Choroid plexus epithelial cell (primary cell): ENCODE measurements around the gene PGD.
"Not testable (repeated sequence)": the region's sequence is repeated elsewhere in the genome, so short reads cannot be mapped to it uniquely, and the experiment has no call there.

ENCODE experiments used
- DNase-seq: peaks from one replicate; pipeline ENCODE4 v3.0.0-alpha.2; 2010; ENCODE audit warnings: low read depth
- H3K4me3 ChIP-seq: 2 replicates; pipeline ENCODE4 v1.5.1; 2011; ENCODE audit warnings: low read depth, mild to moderate bottlenecking, control low read depth, low read length, moderate library complexity
- TF ChIP-seq, protein P1 (sequence below): conservative IDR thresholded peaks from 2 replicates; pipeline ENCODE4 v1.5.1; 2011; ENCODE audit warnings: low read depth, mild to moderate bottlenecking, control low read depth, inconsistent platforms, low read length, moderate library complexity

Gene PGD

DNA sequence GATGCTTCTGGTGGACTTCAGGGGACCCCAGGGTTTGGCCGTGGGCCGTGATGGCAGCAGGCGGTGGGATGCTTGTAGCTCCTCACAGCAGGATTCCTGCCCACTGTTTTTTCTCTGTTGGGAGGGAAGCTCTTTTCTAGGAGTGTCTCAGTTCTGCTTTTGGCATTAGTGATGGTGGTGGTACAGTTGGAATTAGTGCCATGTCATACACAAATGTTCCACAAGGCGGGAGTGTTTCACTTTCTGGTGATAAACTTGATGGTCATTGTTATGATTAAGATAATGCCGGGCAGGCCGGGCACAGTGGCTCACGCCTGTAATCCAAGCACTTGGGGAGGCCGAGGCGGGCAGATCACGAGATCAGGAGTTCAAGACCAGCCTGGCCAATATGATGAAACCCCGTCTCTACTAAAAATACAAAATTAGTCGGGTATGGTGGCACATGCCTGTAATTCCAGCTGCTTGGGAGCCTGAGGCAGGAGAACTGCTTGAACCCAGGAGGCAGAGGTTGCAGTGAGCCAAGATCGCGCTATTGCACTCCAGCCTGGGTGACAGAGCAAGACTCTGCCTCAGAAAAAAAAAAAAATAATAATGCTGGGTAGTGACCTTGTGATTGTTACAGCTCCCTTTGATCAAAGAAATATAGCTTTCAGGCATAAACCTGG lies 21.4 kb upstream of the PGD start:
- not testable (repeated sequence) for H3K4me3 ChIP-seq
- DNase-seq, result peak; percentile 97
- TF ChIP-seq, protein P1, sequence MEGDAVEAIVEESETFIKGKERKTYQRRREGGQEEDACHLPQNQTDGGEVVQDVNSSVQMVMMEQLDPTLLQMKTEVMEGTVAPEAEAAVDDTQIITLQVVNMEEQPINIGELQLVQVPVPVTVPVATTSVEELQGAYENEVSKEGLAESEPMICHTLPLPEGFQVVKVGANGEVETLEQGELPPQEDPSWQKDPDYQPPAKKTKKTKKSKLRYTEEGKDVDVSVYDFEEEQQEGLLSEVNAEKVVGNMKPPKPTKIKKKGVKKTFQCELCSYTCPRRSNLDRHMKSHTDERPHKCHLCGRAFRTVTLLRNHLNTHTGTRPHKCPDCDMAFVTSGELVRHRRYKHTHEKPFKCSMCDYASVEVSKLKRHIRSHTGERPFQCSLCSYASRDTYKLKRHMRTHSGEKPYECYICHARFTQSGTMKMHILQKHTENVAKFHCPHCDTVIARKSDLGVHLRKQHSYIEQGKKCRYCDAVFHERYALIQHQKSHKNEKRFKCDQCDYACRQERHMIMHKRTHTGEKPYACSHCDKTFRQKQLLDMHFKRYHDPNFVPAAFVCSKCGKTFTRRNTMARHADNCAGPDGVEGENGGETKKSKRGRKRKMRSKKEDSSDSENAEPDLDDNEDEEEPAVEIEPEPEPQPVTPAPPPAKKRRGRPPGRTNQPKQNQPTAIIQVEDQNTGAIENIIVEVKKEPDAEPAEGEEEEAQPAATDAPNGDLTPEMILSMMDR, result peak; percentile 77

DNA sequence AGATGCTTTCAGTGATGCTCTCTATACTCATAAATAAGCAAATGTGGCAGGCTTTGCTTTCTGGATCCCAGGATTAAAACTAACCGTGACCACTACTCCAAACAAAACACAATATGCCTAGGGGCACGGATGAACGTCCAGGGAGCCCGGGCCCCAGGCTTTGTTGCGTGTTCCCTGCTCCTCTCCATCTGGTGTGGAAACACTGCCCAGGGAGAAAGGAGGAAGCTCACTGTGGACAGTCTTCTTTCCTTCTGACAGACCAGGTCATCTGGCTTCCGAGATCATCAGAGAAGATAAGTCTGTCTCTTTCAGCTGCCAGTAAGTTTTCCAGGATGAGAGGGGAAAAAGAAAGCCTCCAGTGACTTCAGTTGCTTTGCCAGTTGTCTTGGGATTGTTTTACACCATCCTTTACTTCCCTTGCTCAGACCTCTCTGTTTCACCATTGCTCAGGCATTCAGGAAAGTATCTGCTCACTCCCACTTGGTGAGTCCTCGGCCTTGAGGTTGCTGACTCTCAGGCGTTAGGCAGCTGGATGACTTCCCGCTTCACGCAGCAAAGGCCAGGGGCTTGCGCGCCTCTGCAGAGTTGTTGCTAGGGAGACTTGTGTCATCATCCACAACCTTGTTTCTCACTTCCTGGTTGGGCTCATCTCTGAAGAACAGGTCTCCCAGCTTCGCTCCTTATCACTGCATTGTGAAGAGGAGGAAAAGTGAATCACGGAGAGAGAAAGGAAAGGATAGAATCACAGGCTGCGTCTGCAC lies 20.6 kb upstream of the PGD start:
- DNase-seq, result peak; percentile 98
- TF ChIP-seq, protein P1, result no peak
- H3K4me3 ChIP-seq, result no peak overlapping the region

DNA sequence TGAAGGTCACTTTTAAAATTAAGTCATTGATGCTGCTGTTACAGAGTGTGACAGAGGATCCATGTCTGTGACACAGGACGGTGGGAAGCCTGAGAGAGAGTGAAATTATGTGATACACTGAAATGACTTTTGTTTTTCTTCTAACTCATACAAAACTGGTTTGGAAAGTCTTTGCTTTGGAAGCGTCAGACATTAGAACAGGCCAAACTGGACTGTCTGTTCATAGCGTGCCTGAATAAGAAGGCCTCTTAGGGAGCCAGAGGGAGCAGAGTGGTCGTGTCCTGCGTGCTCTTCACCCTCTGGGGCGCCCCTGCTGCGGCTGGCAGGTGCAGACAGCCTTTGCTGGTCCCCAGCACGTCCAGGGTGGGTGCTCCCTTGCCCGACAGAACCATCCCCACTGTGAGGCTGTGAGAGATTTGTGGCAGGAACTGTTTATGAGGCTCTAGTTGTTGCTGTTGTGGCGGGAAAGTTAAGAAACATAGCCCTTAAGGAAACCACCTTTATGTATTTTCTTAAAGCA lies 19.7 kb upstream of the PGD start:
- TF ChIP-seq, protein P1, result no peak
- no peak for DNase-seq

DNA sequence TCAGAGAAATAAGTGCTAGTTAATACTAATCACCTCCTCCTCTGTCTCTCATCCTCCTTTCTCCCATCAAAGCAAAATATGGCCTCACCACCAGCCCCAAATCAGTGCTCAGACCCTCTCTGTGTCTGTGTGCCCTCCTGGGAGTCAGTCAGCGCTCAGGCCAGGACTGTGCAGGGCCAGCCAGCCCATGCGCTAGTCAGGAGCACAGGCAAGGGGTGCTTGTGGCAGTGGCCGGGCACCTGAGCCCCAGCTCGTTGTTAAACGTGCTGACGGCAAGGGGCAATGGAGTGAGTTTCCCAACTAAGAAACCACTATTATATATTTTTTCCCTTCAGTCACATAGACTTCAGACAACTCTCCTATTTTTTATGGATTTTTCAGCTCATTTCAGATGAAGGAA lies 19.2 kb upstream of the PGD start:
- H3K4me3 ChIP-seq, result no peak overlapping the region
- TF ChIP-seq, protein P1, result no peak
- DNase-seq, result no peak

More for the DNA sequence above, 19.7 kb upstream of the PGD start:
- H3K4me3 ChIP-seq, result no peak overlapping the region

DNA sequence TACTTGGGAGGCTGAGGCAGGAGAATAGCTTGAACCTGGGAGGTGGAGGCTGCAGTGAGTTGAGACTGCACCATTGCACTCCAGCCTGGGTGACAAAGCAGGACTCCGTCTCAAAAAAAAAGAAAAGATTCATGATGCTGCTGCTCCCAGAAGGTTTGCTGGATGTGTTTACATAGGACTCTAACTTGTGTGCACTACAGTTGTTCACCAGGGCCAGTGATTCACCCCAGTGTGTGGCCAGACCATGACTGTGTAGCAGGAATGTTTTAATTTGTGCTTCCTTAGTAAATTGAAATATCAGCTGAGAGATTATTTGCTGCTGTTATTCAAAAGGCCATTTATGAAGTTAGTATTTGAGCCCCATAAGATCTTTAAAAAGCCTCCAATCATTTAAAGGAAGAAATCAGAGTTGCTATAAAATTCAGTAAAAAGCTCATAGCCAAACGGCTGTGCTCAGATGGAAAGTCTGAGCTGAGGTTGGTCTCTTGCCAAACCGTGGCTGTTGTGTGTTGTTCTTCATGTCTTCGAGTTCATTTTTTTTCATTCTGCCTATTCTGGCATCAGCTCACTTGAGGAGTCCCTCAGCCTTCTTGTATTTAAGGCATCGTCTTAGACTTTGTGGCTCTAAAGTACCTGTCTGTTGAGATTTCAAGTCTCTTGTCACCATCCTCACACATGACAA lies 18.1 kb upstream of the PGD start:
- peak; percentile 93 for DNase-seq
- H3K4me3 ChIP-seq, result no peak overlapping the region
- TF ChIP-seq, protein P1, result no peak

DNA sequence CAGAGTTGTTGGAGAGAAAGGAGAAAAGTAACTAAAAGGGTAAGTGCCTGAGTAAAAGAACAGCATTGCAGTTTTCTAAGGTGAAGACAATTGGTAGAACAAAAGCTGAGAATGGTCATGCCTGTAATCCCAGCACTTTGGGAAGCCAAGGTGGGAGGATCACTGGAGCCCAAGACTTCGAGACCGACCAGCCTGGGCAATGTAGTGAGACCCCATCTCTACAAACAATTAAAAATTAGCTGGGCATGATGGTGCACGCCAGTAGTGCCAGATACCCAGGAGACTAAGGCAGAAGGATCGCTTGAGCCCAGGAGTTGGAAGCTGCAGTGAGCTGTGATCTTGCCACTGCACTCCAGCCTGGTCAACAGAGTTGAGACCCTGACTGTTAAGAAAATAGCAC lies 15.2 kb upstream of the PGD start:
- no peak overlapping the region for H3K4me3 ChIP-seq
- TF ChIP-seq, protein P1, result no peak
- no peak for DNase-seq
